ENCODE data around the gene INKA2.

INKA2 gene

DNA sequence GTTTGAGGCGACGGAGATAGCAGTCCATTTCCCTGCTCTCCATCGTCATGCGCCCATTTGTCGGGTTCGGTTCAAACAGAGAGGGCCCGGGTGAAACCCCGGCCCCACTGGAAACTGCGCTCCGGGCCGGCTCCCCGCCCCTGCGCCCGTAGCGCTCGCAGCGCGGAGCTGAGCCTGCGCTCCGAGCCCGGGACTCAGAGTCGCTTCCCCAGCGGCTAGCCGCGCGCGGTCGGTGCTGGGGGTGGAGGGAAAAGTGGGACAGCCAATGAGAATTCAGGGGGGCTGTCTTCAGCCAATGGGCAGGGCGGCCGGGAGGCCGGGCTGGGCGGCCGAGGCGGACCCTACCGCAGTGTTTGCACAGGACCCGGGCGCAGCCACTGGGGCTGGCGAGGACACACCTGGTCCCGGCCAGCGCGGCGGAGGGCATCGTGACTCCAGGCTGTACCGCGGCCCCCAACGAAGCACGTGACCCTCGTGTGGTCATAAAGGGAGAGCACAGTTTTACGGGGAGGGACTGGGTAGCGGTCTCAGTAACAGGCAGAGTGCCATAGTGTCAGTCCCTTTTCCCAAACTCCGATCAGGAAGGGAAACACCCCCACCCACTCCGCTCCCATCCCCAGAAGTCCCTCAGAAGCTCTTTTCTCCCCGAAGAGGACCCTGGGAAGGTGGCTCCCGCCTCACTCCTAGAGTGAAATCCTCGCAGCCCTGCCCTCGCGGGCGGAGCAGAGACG, at the start of gene INKA2:
INKA2 (minus strand) TSS at position 202 of the 731 bp plus-strand sequence; CDS start at position 49, 153 bp downstream.
- DNase-seq (ENCODE audit: low read depth in 2 of 2): peak; percentile 32 to 33

DNA sequence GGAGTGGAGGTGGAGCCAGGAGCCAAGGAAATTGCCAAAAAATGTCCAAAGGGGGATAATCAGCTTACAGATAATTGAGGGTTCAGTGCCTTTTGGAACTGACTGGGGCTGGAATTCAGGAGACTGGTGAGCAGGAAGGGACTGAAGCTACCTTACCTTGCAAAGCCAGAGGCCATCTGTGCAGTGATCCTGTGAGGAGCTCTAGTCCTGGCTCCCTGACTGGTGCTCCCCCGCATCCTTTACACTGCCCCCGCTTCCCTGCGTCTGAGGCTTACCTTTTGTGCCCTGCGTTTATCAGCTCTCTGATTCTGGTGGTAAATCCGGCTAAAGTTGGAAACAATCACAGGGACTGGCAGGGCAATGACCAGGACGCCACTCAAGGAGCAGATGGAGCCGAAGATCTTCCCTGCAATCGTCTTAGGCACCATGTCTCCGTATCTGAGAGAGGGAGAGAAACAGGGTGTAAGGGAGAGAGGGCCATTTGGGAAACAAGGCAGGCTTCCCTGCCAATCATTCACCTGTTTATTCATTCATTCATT, 47.5 kb upstream of the INKA2 start:
- DNase-seq (ENCODE audit: low read depth in 2 of 2): no peak

GRCh38 chr1:111784273-111784901, 45.2 kb upstream of the INKA2 start:
- no peak for DNase-seq (ENCODE audit: low read depth in 2 of 2)

GRCh38 chr1:111779546-111779945, 40.4 kb upstream of the INKA2 start:
- DNase-seq (ENCODE audit: low read depth in 2 of 2): no peak

DNA sequence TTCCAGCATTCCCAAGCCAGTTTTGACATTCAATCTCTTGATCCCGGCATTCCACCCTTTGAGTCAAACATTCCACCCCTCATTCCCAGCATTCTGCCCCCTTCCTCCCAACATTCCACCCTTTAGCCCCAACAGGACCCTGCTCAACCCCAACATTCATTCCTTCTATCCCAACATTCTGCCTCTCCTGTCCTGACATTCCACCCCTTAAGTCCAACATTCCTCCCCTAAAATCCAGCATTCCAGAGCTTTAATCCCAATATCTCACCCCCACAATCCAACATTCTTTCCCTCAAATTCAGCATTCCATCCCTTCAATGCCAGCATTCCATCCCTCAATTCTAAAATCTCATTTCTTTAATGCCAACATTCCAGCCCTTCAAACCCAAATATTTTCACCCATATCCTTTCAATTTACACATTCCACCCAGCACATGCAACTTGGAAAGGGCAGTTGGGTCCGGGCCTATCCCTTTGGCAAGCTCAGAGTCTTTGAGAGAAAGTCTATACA, 39.4 kb upstream of the INKA2 start:
- DNase-seq (ENCODE audit: low read depth in 2 of 2): no peak

DNA sequence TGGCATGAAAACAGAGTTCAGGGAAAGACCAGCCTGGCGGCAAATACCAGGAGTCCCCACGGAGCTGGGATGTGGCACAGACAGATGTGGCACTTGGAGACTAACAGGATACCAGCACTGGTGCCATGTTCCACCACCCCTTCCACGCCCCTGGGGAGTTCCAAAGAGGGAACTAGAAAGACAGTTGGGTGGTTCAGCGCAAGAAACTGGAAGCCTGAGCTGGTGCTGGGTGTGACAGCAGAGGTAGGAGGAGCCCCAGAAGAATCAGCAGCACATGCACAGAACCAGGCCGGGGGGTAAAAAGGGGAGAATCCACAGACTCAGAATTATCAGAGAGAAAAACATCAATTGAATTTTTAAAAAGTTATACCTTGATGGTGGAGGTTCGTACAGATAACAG, 38.9 kb upstream of the INKA2 start:
- DNase-seq (ENCODE audit: low read depth in 2 of 2): no peak

GRCh38 chr1:111777301-111777700, 38.1 kb upstream of the INKA2 start:
- no peak for DNase-seq (ENCODE audit: low read depth in 2 of 2)

GRCh38 chr1:111776861-111777260, 37.7 kb upstream of the INKA2 start:
- no peak for DNase-seq (ENCODE audit: low read depth in 2 of 2)

GRCh38 chr1:111776391-111776790, 37.2 kb upstream of the INKA2 start:
- no peak for DNase-seq (ENCODE audit: low read depth in 2 of 2)

DNA sequence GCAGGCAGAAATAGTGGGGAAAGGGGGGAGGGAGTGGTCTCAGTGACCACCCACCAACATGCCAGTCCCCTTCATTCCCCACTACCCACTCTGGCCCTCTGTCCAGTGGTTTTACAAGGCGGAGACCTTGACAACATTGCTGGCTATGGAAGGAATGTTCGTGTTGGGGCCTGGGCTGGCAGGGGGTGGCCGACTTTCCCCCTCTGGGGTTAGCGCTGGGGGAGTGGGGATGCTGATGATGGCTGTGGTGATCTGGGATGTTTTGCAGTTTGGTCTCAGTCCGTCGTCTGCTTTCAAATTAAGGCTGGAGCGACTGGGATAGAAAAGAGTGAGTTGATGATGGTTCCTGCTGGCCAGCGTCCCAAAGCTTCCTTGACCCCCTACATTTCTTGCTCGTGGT, 36.8 kb upstream of the INKA2 start:
- DNase-seq (ENCODE audit: low read depth in 2 of 2): no peak

DNA sequence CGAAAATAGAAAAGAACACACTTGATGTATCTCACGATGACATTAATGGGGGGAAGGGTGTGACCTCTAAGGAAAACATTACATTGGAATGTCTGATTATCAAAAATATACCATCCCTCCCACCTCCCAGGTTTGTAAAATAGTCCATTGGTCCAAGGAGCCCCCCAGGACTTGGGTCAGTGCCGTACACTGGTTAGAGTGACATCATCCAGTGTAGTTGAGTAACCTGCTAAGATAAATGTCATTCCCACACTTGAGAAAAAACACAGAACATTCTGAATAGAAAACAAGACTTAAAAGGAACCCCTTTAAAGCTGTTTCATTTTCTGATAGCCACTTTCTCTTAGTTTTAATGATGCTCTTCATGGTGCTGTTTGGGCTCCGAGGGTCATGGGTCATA, 31.7 kb upstream of the INKA2 start:
- no peak for DNase-seq (ENCODE audit: low read depth in 2 of 2)

- peak; percentile 4 to 13 for DNase-seq (ENCODE audit: low read depth in 2 of 2)
Observed at GRCh38 chr1:111769517-111770146, 30.4 kb upstream of the INKA2 start.

DNA sequence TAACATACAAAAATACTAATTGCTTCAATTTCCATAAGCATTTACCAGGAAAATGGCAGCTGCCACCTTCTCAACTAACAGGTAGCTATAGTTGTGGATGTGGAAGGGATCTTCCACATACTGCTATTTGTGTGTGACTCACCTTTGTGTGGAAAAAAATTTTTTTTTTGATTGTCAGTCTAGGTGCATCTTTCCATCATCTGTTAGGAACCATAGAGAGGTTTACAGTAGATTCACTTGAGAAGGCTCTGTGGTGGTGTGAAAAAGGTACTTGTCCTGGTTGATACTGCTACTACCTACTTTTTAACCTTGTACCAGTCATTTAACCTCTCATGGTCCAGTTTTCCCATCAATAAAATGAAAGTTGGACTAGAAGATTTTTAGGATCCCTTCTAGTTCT, 29.4 kb upstream of the INKA2 start:
- no peak for DNase-seq (ENCODE audit: low read depth in 2 of 2)

- no peak for DNase-seq (ENCODE audit: low read depth in 2 of 2)
Observed at GRCh38 chr1:111768023-111768422, 28.8 kb upstream of the INKA2 start.

DNA sequence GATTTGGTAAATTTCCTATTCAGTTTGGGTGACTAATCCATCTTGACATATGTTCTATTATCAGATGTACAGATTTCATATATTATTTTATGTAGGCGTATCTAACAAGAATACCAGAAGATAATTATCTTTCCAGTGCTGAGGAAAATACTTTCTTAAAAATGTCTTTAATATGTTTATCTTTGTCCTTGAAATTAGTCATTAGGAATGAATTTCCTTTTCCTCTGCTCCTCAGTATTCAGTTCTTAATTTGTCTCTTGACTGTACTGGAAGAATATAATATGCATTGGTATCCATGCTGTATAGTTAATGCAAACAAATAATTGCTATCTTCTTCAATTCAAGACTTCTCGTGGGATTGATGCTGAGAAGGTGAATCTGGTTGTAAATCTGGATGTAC, 23.1 kb upstream of the INKA2 start:
- no peak for DNase-seq (ENCODE audit: low read depth in 2 of 2)

- no peak for DNase-seq (ENCODE audit: low read depth in 2 of 2)
Observed at GRCh38 chr1:111761717-111762116, 22.5 kb upstream of the INKA2 start.

GRCh38 chr1:111758373-111758772, 19.2 kb upstream of the INKA2 start:
- DNase-seq (ENCODE audit: low read depth in 2 of 2): no peak

DNA sequence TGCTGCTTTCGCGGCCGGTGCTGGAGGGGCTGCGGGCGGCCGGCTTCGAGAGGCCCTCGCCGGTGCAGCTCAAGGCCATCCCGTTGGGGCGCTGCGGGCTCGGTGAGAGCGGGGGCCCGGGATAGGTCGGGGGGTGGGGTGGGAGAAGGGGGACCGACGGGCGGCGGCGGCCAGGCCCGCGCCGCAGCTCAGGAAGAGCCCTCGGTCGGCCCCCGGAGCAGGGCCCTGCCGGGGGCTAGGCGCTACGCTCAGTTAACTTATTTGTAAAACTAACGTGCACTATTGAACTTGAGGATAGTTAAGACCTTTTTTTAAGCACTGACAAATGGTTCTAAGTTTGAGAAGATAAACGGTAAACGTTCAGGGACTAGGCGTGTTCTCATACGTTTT, 16.9 kb upstream of the INKA2 start:
- DNase-seq (ENCODE audit: low read depth in 2 of 2): no peak

GRCh38 chr1:111755331-111756123, 16.3 kb upstream of the INKA2 start, which contains the start of gene DDX20:
Gene DDX20 (plus strand): TSS chr1:111755901. CDS start chr1:111755925, 24 bp downstream.
- DNase-seq (ENCODE audit: low read depth in 2 of 2): peak; percentile 87 to 89

- no peak for DNase-seq (ENCODE audit: low read depth in 2 of 2)
Observed at GRCh38 chr1:111754984-111755330, 15.8 kb upstream of the INKA2 start.

DNA sequence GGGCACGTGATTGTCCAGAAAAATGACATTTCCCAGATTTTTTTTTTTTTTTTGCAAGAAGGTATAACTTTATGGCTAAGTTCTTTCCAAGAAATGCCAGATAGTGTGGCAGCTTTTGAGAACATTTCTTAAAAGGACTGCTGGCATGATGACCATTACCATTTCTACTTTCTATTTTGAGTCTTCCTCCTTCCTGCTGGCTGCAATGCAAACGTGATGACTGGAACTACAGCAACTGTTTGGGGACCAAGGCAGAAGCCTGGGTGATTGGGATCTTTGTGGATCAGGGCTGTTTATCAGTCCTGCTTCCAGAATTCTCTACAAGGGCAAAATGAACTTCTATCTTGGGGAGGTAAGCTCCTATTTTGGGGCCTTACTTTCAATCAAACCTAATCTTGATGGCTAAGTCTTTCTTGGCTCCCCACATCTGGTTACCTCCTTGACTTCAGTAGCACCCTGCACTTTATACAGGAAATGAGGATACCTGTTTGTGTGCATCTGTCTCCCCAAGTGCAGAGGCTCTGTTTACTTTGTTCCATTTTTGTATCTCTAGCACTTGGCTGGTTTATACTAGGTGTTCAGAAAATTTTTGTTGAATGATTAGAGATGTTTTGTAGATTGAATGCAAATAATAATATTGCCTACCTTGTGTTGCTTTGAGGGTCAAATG, 12.8 kb upstream of the INKA2 start:
- DNase-seq (ENCODE audit: low read depth in 2 of 2): no peak
